Osteocyte (in vitro differentiated cells): Measurements from ENCODE around the gene CHPF. TPM values are rescaled to one million over a fixed set of nuclear protein-coding genes. Genes with fewer than 3 reads are reported as not detected.

Experiments used
- DNase-seq: peaks from one replicate; pipeline ENCODE4 v3.0.0; 2021; ENCODE audit warnings: mixed read lengths; ENCODE audit not compliant: unreplicated experiment; ENCODE audit errors: extremely low spot score
- H3K27ac Mint-ChIP-seq: one replicate; pipeline ENCODE4 v1.8.0; 2021; ENCODE audit warnings: mild to moderate bottlenecking, mixed read lengths; ENCODE audit not compliant: unreplicated experiment
- H3K27me3 Mint-ChIP-seq: one replicate; pipeline ENCODE4 v1.8.0; 2021; ENCODE audit warnings: mixed read lengths; ENCODE audit not compliant: unreplicated experiment
- H3K36me3 Mint-ChIP-seq: one replicate; pipeline ENCODE4 v1.8.0; 2021; ENCODE audit warnings: mixed read lengths; ENCODE audit not compliant: unreplicated experiment
- H3K4me1 Mint-ChIP-seq: one replicate; pipeline ENCODE4 v1.8.0; 2021; ENCODE audit warnings: mixed read lengths; ENCODE audit not compliant: unreplicated experiment
- H3K4me3 Mint-ChIP-seq: one replicate; pipeline ENCODE4 v1.8.0; 2021; ENCODE audit warnings: mild to moderate bottlenecking, moderate library complexity, mixed read lengths; ENCODE audit not compliant: unreplicated experiment
- H3K9me3 Mint-ChIP-seq: one replicate; pipeline ENCODE4 v1.8.0; 2021; ENCODE audit warnings: mixed read lengths; ENCODE audit not compliant: unreplicated experiment
- CTCF ChIP-seq: fragments of 200-600 bp; sonication (generic); IDR thresholded peaks from 2 replicates; pipeline ENCODE4 v1.5.0; 2021; ENCODE audit warnings: antibody characterized with exemption, mild to moderate bottlenecking, moderate library complexity
- total RNA-seq: library from RNA; stranded (reverse); gene quantifications from 2 replicates; pipeline ENCODE4 v1.2.1, GENCODE V29; 2021

The CHPF gene
- total RNA-seq, 1 donor from 2014 or later: 144 TPM

GRCh38 chr2:219557791-219558785, 14.5 kb upstream of the CHPF start:
- peaks cover 9% of the 10 kb centered on the region for H3K36me3 Mint-ChIP-seq
- H3K27me3 Mint-ChIP-seq: no peaks in the 10 kb centered on the region

GRCh38 chr2:219557320-219557719, 13.7 kb upstream of the CHPF start:
- H3K36me3 Mint-ChIP-seq: peaks cover 6% of the 10 kb centered on the region
- TF ChIP-seq CTCF: no peak
- no peak for DNase-seq
- H3K27me3 Mint-ChIP-seq: no peaks in the 10 kb centered on the region
- H3K4me3 Mint-ChIP-seq: no peak overlapping the region
- no peaks in the 10 kb centered on the region for H3K9me3 Mint-ChIP-seq
- H3K27ac Mint-ChIP-seq: no peak overlapping the region
- peaks cover 8% of the 10 kb centered on the region for H3K4me1 Mint-ChIP-seq

More at GRCh38 chr2:219557791-219558785, 14.5 kb upstream of the CHPF start:
- TF ChIP-seq CTCF: no peak
- Mint-ChIP-seq H3K4me3 (no peak overlapping the region), H3K9me3 (no peaks in the 10 kb centered on the region), H3K27ac (no peak overlapping the region), H3K4me1 (peaks cover 7% of the 10 kb centered on the region)
- peak; percentile 83 for DNase-seq

- TF ChIP-seq CTCF: no peak
- H3K27ac Mint-ChIP-seq: no peak overlapping the region
- peaks cover 11% of the 10 kb centered on the region for H3K4me1 Mint-ChIP-seq
- peaks cover 5% of the 10 kb centered on the region for H3K36me3 Mint-ChIP-seq
- no peak for DNase-seq
- no peaks in the 10 kb centered on the region for H3K9me3 Mint-ChIP-seq
- no peak overlapping the region for H3K4me3 Mint-ChIP-seq
- H3K27me3 Mint-ChIP-seq: no peaks in the 10 kb centered on the region
Observed at GRCh38 chr2:219556413-219556812, 12.8 kb upstream of the CHPF start.

GRCh38 chr2:219555956-219556355, 12.3 kb upstream of the CHPF start:
- no peaks in the 10 kb centered on the region for H3K9me3 Mint-ChIP-seq
- peaks cover 5% of the 10 kb centered on the region for H3K36me3 Mint-ChIP-seq
- no peaks in the 10 kb centered on the region for H3K27me3 Mint-ChIP-seq
- peaks cover 13% of the 10 kb centered on the region for H3K4me1 Mint-ChIP-seq
- DNase-seq: no peak
- H3K27ac Mint-ChIP-seq: no peak overlapping the region
- H3K4me3 Mint-ChIP-seq: no peak overlapping the region
- TF ChIP-seq CTCF: no peak

GRCh38 chr2:219554350-219554749, 10.7 kb upstream of the CHPF start:
- peaks cover 5% of the 10 kb centered on the region for H3K36me3 Mint-ChIP-seq
- H3K4me3 Mint-ChIP-seq: no peak overlapping the region
- H3K27ac Mint-ChIP-seq: no peak overlapping the region
- no peaks in the 10 kb centered on the region for H3K9me3 Mint-ChIP-seq
- peaks cover 15% of the 10 kb centered on the region for H3K4me1 Mint-ChIP-seq
- no peak for DNase-seq
- no peaks in the 10 kb centered on the region for H3K27me3 Mint-ChIP-seq
- TF ChIP-seq CTCF: no peak
